Measurements from ENCODE around the gene NLRC5. TPM values are rescaled to one million over a fixed set of nuclear protein-coding genes. Genes with fewer than 3 reads are reported as not detected.

The NLRC5 gene
- total RNA-seq, 1 donor from 2014 or later = 0.26 TPM

DNA sequence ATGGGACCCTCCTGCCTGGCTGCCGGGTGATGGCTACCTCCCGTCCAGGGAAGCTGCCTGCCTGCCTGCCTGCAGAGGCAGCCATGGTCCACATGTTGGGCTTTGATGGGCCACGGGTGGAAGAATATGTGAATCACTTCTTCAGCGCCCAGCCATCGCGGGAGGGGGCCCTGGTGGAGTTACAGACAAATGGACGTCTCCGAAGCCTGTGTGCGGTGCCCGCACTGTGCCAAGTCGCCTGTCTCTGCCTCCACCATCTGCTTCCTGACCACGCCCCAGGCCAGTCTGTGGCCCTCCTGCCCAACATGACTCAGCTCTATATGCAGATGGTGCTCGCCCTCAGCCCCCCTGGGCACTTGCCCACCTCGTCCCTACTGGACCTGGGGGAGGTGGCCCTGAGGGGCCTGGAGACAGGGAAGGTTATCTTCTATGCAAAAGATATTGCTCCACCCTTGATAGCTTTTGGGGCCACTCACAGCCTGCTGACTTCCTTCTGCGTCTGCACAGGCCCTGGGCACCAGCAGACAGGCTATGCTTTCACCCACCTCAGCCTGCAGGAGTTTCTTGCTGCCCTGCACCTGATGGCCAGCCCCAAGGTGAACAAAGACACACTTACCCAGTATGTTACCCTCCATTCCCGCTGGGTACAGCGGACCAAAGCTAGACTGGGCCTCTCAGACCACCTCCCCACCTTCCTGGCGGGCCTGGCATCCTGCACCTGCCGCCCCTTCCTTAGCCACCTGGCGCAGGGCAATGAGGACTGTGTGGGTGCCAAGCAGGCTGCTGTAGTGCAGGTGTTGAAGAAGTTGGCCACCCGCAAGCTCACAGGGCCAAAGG is 36.8 kb downstream of the NLRC5 start:
- DNase-seq (ENCODE audit: low read depth, low spot score) = no peak

GRCh38 chr16:57026778-57027062 is 37.4 kb downstream of the NLRC5 start:
- Mint-ChIP-seq H3K9me3 (peaks cover 5% of the 10 kb centered on the region), H3K4me1 (no peaks in the 10 kb centered on the region), H3K27ac (ENCODE audit: unreplicated experiment) (no peak overlapping the region), H3K36me3 (ENCODE audit: low read depth) (no peaks in the 10 kb centered on the region), H3K27me3 (ENCODE audit: low read depth) (peaks cover 10% of the 10 kb centered on the region), H3K4me3 (no peak overlapping the region)
- no peak for DNase-seq (ENCODE audit: low read depth, low spot score)
- TF ChIP-seq CTCF (conservative IDR thresholded peaks at IDR 0.05) = no peak

More for the DNA sequence above, 36.8 kb downstream of the NLRC5 start:
- Mint-ChIP-seq H3K27me3 (ENCODE audit: low read depth) (peaks cover 8% of the 10 kb centered on the region), H3K4me3 (no peak overlapping the region), H3K4me1 (no peaks in the 10 kb centered on the region), H3K36me3 (ENCODE audit: low read depth) (no peaks in the 10 kb centered on the region), H3K27ac (ENCODE audit: unreplicated experiment) (no peak overlapping the region), H3K9me3 (peaks cover 5% of the 10 kb centered on the region)
- TF ChIP-seq CTCF (conservative IDR thresholded peaks at IDR 0.05) = no peak

GRCh38 chr16:57027067-57027466 is 37.7 kb downstream of the NLRC5 start:
- no peak for DNase-seq (ENCODE audit: low read depth, low spot score)
- Mint-ChIP-seq H3K9me3 (peaks cover 5% of the 10 kb centered on the region), H3K27me3 (ENCODE audit: low read depth) (peaks cover 11% of the 10 kb centered on the region), H3K4me3 (no peak overlapping the region), H3K36me3 (ENCODE audit: low read depth) (no peaks in the 10 kb centered on the region), H3K27ac (ENCODE audit: unreplicated experiment) (no peak overlapping the region), H3K4me1 (no peaks in the 10 kb centered on the region)
- no peak for TF ChIP-seq CTCF (conservative IDR thresholded peaks at IDR 0.05)

DNA sequence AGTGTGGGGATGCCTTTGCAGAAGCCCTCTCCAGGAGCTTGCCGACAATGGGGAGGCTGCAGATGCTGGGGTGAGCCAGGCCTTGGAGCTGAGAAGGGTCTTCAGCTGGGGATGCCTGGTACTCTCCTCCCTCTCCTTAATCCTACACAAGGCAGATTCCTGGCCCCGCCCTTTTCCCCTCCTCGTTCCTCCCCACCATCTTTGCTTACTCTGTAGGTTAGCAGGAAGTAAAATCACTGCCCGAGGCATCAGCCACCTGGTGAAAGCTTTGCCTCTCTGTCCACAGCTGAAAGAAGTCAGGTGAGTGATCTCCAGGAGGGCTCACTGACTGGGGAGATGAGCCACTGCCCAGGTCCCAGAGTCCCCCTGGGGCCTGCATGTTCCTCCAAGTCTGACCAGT is 38.7 kb downstream of the NLRC5 start:
- Mint-ChIP-seq H3K27ac (ENCODE audit: unreplicated experiment) (no peak overlapping the region), H3K27me3 (ENCODE audit: low read depth) (peaks cover 13% of the 10 kb centered on the region), H3K4me1 (no peaks in the 10 kb centered on the region), H3K9me3 (peaks cover 5% of the 10 kb centered on the region), H3K4me3 (no peak overlapping the region), H3K36me3 (ENCODE audit: low read depth) (no peaks in the 10 kb centered on the region)
- no peak for TF ChIP-seq CTCF (conservative IDR thresholded peaks at IDR 0.05)
- DNase-seq (ENCODE audit: low read depth, low spot score) = no peak

DNA sequence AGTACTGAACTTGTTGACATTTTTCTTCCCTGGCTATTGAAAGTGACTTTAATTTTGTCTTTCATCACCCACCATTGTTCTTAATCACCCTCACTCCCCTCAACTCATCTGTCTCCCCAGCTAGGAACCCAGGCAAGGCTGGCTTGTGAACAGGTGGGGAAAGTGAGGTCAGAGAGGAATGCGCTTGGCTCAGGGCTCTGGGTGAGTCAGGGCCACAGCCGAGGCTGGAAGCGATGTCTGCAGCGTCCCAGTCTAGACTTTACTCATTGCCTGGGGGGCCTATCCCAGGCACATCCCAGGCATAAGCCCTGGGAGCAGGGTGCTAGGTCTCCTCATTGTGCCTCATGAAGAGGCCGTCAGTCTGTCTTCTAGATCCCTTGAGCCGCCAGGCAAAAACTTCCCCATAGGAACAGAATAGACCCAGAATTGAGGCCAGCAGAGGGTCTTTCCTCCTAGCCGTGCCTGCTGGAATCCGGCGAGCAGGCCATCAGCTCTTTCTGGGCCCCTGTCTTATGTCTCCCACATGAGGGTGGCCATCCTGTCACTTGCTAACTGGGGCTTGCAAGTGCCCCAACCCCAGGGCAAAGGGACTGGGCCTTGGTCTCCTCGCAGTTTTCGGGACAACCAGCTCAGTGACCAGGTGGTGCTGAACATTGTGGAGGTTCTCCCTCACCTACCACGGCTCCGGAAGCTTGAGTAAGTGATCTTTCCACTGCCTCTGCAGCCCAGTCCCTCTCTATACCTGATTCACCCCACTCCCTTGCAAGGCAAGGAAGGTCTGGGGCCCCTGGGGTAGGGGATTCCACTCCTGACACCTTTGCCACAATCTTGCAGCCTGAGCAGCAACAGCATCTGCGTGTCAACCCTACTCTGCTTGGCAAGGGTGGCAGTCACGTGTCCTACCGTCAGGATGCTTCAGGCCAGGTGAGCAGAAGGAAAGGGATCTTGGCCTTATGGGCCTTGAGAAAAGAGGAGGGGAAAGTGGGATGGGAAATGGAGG is 40.1 kb downstream of the NLRC5 start:
- DNase-seq (ENCODE audit: low read depth, low spot score) = no peak
- no peak overlapping the region for H3K27ac Mint-ChIP-seq (ENCODE audit: unreplicated experiment)
- H3K4me3 Mint-ChIP-seq = no peak overlapping the region
- no peaks in the 10 kb centered on the region for H3K4me1 Mint-ChIP-seq
- peaks cover 5% of the 10 kb centered on the region for H3K9me3 Mint-ChIP-seq
- H3K27me3 Mint-ChIP-seq (ENCODE audit: low read depth) = peaks cover 17% of the 10 kb centered on the region
- no peak for TF ChIP-seq CTCF (conservative IDR thresholded peaks at IDR 0.05)
- no peaks in the 10 kb centered on the region for H3K36me3 Mint-ChIP-seq (ENCODE audit: low read depth)

All from neural crest cell (in vitro differentiated cells).